Gastroesophageal sphincter (tissue), 3 donors: ENCODE data around the gene PUS3.

ENCODE experiments used
- CTCF ChIP-seq, 4 experiments: fragments of 200-600 bp in 2 of 4; fragments of 450-650 bp in 2 of 4; sonication (generic) in 1 of 4; IDR thresholded peaks; one replicate each; pipeline ENCODE4 v1.5.1; 2017 to 2019; ENCODE audit warnings: antibody characterized with exemption in 4 of 4, mild to moderate bottlenecking in 2 of 4, moderate library complexity in 2 of 4
- POLR2A ChIP-seq, 2 donors: fragments of 450-650 bp; IDR thresholded peaks; one replicate each; pipeline ENCODE4 v1.6.1; 2017; ENCODE audit warnings: antibody characterized with exemption in 2 of 2, mild to moderate bottlenecking in 2 of 2, moderate library complexity in 1 of 2
- POLR2AphosphoS5 ChIP-seq: sonication (generic); formaldehyde crosslinking; IDR thresholded peaks from one replicate; pipeline ENCODE4 v1.6.1; 2017; ENCODE audit warnings: antibody characterized with exemption

GRCh38 chr11:125903711-125904659, 979 bp upstream of the PUS3 start, which contains the start of gene DDX25:
- TF ChIP-seq CTCF (IDR thresholded peaks at IDR 0.05) (no peak), POLR2AphosphoS5 (no peak), POLR2A (IDR thresholded peaks at IDR 0.05) (no peak)
